Measurements from ENCODE around the gene CDH22. TPM values are rescaled to one million over a fixed set of nuclear protein-coding genes. Genes with fewer than 3 reads are reported as not detected.

The CDH22 gene
- total RNA-seq, 1 donor from 2014 or later, result 0.14 TPM

GRCh38 chr20:46354920-46355654 is 46.8 kb upstream of the CDH22 start:
- no peak for DNase-seq (ENCODE audit: low spot score, unreplicated experiment)
- Mint-ChIP-seq H3K27me3 (no peaks in the 10 kb centered on the region), H3K36me3 (ENCODE audit: insufficient read depth) (peaks cover 6% of the 10 kb centered on the region), H3K4me3 (ENCODE audit: low read depth) (no peak overlapping the region), H3K4me1 (ENCODE audit: low read depth) (peaks cover 8% of the 10 kb centered on the region), H3K27ac (no peak overlapping the region), H3K9me3 (ENCODE audit: low read depth) (no peaks in the 10 kb centered on the region)
- TF ChIP-seq CTCF (IDR thresholded peaks at IDR 0.05; ENCODE audit: unreplicated experiment), result no peak

- Mint-ChIP-seq H3K27me3 (no peaks in the 10 kb centered on the region), H3K4me1 (ENCODE audit: low read depth) (peaks cover 14% of the 10 kb centered on the region), H3K27ac (no peak overlapping the region), H3K4me3 (ENCODE audit: low read depth) (no peak overlapping the region), H3K36me3 (ENCODE audit: insufficient read depth) (peaks cover 6% of the 10 kb centered on the region), H3K9me3 (ENCODE audit: low read depth) (no peaks in the 10 kb centered on the region)
- TF ChIP-seq CTCF (IDR thresholded peaks at IDR 0.05; ENCODE audit: unreplicated experiment), result no peak
- DNase-seq (ENCODE audit: low spot score, unreplicated experiment), result no peak
Measured at GRCh38 chr20:46354207-46354555, 45.9 kb upstream of the CDH22 start.

GRCh38 chr20:46353500-46354206 is 45.4 kb upstream of the CDH22 start:
- no peak for TF ChIP-seq CTCF (IDR thresholded peaks at IDR 0.05; ENCODE audit: unreplicated experiment)
- Mint-ChIP-seq H3K4me3 (ENCODE audit: low read depth) (no peak overlapping the region), H3K36me3 (ENCODE audit: insufficient read depth) (peaks cover 6% of the 10 kb centered on the region), H3K27me3 (no peaks in the 10 kb centered on the region), H3K9me3 (ENCODE audit: low read depth) (no peaks in the 10 kb centered on the region), H3K27ac (no peak overlapping the region), H3K4me1 (ENCODE audit: low read depth) (peaks cover 20% of the 10 kb centered on the region)
- no peak for DNase-seq (ENCODE audit: low spot score, unreplicated experiment)

- Mint-ChIP-seq H3K36me3 (ENCODE audit: insufficient read depth) (peaks cover 6% of the 10 kb centered on the region), H3K4me3 (ENCODE audit: low read depth) (no peak overlapping the region)
Measured at GRCh38 chr20:46352370-46352938, 44.2 kb upstream of the CDH22 start.

More at GRCh38 chr20:46352370-46352938, 44.2 kb upstream of the CDH22 start:
- Mint-ChIP-seq H3K4me1 (ENCODE audit: low read depth) (peaks cover 22% of the 10 kb centered on the region), H3K27ac (no peak overlapping the region), H3K27me3 (no peaks in the 10 kb centered on the region), H3K9me3 (ENCODE audit: low read depth) (no peaks in the 10 kb centered on the region)
- TF ChIP-seq CTCF (IDR thresholded peaks at IDR 0.05; ENCODE audit: unreplicated experiment), result no peak
- DNase-seq (ENCODE audit: low spot score, unreplicated experiment), result no peak

All from progenitor cell of endocrine pancreas (in vitro differentiated cells).